ENCODE results near the gene SLC25A39.
A peak's percentile ranks its signal among the peaks of the same experiment; 100 is the strongest.
"Not testable (repeated sequence)": the region's sequence is repeated elsewhere in the genome, so short reads cannot be mapped to it uniquely, and the experiment has no call there.

The SLC25A39 gene

DNA sequence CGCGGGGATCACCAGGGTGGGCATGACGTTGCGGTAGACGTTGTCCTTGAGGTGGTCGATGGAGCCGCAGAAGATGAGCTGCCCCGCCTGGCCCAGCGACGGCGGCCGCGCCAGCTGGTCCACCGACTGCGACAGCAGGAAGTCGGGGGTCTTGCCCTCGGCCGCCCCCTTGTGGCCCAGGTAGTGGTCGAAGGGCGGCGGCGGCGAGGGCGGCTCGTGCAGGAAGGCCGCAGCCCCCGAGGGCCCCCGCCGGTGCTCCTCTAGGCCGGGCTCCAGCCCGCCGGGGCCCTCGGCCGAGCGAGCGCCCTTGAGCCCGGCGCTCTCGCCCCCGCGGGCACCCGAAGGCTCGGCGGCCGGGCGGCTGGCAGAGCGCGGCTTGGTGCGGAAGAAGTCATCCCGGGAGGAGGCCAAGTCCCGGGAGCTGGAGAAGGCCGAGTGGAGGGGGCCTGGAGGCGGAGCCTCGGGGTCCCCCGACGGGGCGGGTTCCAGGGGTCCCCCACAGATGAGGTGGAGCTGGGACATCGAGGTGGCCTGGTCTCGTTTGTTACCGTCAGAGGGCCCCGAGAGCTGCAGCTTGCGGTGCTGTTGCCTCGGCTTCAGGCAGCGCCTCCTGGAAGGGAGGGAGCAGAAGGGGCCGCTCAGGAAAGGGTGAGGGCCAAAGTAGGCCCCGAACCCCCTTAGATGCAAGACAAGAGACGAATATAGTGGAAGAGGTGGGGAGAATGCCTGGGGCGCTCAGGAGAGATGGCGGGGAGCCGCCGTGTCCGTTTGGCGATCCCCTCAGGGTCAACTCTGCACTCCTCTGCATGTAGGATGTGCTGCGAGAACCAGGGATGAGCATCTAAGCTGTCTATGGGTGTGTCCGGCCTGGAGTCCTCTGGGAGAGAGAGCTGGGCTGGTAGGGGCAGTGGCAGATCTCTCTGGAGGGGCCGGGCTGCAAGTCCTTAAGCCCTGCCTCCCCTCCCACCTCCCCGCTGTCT, 30.2 kb upstream of the SLC25A39 start:
- DNase-seq (ENCODE audit: low read depth): no peak

DNA sequence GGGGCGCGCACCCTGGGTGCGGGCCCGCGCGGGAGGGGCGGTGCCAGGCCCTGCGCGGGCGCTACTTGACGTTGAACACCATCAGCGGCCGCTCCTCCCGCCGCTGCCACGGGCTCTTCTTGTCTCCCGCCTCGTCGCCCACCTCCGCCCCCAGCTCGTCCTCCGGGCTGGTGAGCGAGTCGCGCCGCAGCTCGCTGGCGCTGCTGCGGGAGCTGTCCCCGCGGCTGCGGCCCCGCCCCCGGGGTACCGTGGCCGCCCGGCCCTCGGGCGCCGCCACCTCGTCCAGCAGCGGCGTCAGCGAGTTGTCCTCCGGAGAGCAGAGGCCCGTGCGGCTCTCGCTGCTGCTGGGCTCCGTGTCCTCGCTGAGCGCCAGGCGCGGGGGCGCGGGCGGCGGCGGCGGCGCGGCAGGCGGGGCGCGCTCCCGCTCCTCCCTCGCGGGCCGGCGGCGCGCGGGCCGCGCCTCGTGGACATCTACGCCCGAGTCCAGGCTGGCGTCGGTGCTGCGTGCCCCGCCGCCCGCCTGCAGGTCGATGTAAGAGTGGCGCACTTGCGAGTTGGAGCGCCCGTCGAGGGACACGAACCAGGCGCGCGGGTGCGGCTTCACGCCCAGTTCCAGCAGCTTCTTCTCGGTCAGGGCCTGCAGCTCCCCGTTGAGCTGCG, 29.2 kb upstream of the SLC25A39 start:
- peak; percentile 37 for DNase-seq (ENCODE audit: low read depth)

DNA sequence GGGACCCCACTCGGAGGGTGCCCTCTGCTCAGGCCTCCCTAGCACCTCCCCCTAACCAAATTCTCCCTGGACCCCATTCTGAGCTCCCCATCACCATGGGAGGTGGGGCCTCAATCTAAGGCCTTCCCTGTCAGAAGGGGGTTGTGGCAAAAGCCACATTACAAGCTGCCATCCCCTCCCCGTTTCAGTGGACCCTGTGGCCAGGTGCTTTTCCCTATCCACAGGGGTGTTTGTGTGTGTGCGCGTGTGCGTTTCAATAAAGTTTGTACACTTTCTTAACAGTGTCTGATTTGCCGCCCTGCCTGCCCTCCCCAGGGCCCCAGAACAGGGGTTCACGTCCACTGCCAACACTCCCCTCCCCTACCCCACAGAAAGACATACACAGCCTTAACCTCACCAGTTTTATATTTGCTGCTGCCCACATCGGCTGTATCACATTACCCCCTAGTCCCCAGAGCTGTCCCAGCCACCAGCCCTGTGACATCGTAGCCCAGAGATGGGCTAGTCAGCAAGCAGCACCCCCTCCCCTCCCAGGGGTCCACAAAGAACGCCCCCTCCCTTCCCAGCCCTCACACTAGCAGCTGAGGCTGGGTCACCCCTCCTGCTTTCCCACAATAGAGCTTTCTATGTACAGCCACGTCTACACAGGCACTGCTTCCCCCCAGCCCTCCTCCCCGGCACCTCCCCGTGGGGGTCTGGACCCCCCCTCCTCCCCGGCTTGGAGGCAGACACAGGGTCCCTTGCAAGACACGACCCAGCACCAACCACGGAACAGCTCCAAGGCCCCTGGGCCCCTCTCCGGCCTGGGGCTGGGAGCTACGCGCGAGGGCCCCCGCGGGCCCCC, 28.4 kb upstream of the SLC25A39 start:
- no peak for DNase-seq (ENCODE audit: low read depth)

DNA sequence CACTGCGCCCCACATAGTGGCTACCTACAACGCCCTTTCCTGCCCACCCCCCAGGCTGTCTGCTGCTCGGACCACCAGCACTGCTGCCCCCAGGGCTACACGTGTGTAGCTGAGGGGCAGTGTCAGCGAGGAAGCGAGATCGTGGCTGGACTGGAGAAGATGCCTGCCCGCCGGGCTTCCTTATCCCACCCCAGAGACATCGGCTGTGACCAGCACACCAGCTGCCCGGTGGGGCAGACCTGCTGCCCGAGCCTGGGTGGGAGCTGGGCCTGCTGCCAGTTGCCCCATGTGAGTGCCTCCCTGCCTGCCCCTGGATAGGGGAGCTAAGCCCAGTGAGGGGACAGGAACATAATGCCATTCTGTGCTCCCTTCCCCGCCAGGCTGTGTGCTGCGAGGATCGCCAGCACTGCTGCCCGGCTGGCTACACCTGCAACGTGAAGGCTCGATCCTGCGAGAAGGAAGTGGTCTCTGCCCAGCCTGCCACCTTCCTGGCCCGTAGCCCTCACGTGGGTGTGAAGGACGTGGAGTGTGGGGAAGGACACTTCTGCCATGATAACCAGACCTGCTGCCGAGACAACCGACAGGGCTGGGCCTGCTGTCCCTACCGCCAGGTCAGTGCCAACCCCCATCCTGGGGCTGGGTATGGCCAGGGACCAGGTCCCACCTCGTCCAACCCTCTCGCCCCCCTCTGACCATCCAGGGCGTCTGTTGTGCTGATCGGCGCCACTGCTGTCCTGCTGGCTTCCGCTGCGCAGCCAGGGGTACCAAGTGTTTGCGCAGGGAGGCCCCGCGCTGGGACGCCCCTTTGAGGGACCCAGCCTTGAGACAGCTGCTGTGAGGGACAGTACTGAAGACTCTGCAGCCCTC, 27.6 kb upstream of the SLC25A39 start:
- DNase-seq (ENCODE audit: low read depth): no peak

DNA sequence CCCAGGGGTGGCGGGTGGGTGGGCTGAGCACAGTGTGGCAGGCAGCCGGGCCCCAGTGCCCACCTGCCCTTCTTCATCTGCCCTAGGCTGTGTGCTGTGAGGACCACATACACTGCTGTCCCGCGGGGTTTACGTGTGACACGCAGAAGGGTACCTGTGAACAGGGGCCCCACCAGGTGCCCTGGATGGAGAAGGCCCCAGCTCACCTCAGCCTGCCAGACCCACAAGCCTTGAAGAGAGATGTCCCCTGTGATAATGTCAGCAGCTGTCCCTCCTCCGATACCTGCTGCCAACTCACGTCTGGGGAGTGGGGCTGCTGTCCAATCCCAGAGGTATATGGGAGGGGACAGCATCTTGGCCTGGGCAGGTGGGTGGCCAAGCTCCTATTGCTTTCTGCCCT, 26.8 kb upstream of the SLC25A39 start:
- no peak for DNase-seq (ENCODE audit: low read depth)

DNA sequence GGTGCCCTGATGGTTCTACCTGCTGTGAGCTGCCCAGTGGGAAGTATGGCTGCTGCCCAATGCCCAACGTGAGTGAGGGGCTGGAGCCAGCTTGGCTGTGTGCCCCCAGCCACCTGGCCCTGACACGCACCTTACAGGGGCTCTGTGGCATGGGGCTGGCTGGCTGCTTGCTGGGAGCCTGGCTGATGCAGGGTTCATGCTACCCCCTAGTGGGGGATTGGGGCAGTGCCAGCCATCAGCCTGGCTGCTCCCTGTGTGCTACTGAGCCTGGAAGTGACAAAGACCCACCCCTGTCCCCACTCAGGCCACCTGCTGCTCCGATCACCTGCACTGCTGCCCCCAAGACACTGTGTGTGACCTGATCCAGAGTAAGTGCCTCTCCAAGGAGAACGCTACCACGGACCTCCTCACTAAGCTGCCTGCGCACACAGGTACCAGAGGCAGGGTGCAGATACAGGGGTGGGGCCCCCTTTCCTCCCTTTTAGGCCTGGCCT, 26.2 kb upstream of the SLC25A39 start:
- peak; percentile 66 for DNase-seq (ENCODE audit: low read depth)

DNA sequence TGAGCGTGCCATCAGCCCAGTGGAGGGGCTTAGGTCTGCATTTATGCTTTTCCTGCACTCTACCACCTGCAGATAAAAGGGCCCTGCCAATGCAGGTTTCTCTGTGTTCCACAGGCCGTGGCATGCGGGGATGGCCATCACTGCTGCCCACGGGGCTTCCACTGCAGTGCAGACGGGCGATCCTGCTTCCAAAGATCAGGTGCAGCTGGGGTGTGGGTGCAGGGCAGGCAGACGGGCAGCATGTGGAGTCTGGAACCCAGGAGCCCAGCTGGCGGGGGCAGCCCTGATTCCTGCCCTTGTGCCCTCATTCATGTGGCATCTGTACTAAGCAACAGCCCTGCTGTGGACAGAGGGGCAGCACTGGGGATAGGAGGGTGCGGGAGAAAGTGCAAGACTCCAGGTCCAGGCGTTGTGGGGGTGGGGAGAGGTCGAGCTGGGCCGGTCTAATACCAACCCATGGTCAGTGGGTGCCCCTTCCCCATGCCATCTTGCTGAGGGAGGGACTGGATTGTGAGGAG, 25.0 kb upstream of the SLC25A39 start:
- no peak for DNase-seq (ENCODE audit: low read depth)

DNA sequence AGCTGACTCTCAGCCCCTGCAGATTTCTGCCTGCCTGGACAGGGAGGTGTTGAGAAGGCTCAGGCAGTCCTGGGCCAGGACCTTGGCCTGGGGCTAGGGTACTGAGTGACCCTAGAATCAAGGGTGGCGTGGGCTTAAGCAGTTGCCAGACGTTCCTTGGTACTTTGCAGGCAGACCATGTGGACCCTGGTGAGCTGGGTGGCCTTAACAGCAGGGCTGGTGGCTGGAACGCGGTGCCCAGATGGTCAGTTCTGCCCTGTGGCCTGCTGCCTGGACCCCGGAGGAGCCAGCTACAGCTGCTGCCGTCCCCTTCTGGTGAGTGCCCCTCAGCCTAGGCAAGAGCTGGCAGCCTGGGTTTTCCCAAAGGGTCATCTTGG, 24.4 kb upstream of the SLC25A39 start:
- no peak for DNase-seq (ENCODE audit: low read depth)

DNA sequence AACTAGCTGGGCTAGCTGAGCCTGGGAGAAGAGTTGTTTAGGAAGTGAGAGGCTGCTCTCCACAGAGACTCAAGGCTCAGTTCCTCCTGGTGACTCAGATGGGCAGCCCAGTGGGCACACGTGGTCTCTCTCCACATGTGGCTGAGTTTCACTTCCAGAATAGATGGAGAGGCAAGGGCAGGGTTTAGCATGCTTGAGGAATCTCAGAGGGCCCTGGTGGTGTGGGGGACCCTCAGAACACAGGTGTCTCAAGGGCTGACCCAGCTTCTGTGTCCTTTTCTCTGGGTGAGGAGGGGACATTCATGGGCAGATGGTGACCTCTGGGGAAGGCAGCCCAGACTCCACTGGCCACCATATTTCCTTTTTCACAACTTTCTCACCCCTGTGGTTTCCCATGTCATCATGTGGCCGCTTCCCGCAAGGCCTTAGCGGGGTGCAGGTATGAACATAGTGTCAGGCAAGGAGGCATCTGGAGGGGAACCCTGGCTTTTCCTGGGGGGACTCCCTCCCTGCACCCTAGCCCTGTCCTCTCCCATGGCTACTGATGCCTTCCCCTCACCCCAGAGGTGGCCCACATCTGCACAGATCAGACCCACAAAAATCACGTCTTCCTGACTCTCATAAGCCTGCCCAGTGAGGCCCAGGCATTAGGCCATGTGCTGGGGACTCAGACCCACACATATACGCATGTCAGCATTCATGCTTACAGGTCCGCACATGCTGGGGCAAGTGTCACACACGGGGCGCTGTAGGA, 23.8 kb upstream of the SLC25A39 start:
- peak; percentile 58 for DNase-seq (ENCODE audit: low read depth)

DNA sequence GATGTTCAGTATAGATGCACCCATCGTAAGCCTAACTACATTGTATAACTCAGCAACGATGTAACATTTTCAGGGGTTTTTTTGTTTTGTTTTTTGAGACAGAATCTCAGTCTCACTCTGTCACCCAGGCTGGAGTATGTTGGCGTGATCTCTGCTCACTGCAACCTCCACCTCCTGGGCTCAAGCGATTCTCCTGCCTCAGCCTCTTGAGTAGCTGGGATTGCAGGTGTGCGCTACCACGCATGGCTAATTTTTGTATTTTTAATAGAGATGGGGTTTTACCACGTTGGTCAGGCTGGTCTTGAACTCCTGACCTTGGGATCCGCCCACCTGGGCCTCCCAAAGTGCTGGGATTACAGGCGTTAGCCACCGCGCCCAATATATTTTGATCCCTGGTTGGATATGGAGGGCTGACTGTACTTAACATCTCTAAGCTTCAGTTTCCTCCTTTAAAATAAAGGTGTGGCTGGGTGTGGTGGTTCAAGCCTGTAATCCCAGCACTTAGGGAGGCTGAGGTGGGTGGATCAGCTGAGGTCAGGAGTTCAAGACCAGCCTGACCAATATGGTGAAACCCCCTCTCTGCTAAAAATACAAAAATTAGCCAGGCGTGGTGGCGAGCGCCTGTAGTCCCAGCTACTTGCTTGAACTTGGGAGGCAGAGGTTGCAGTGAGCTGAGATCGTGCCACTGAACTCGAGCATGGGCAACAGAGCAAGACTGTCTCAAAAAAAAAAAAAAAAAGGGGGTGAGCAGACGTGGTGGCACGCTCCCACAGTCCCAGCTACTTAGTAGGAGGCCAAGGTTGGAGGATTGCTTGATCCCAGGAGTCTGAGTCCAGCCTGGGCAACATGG, 22.8 kb upstream of the SLC25A39 start:
- DNase-seq (ENCODE audit: low read depth): not testable (repeated sequence)

DNA sequence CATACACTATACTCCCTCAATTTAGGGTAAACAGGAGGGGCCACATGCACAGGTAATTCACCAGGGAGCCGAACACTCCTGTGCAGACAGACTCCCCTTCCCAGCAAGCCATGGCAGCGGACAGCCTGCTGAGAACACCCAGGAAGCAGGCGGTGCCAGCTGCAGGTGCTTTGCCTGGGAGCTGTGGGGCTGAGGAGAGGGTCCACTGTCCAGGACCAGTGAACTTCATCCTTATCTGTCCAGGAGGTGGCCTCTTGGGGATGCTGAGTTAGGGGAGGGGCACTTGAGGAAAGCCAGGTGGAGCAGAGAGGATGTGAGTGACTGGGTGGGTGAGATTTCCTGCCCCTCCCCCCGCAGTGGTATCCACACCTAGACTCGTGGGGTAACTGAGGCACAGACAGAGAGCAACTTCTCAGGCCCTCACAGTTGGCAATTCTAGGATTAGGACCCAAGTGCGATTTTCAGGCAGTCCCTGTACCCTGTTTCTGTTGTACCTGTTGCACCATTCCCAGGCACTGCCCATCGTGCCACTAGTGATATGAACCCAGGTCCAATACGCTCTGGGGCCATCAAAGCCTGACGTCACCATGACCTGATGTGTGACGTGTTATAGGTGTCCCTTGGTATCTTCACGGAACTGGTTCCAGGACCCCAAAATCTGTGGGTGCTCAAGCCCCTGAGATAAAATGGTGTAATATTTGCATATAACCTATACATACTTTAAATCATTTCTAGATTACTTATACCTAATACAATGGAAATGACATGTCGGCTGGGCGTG, 21.6 kb upstream of the SLC25A39 start:
- DNase-seq (ENCODE audit: low read depth): no peak

DNA sequence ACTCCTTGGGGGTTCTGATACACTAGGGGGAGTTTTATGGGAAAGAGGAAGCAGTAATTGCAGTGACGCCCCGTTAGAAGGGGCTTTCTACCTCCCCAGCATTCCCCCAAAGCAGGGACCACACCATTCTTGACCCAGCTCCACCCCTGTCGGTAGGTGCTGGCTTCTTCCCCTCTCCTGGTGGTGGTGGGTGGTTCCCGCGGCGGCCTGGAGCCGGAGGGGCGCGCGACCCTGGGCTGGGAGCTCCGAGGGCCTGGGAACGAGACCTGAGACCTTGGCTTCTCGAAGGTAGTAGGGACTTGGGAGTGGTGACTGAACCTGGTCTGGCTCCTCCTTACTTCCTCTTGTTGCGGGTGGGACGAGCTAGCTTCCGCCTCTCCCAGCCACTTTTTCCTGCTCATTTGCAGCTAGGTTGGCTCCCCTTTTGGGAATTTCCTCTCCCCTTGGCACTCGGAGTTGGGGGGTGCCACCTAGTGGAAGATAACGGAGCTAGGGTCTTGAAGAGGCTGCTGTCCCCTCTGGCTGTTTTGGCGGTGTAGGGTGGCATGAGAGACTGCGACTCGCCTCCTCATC, 20.9 kb upstream of the SLC25A39 start:
- peak; percentile 69 for DNase-seq (ENCODE audit: low read depth)

DNA sequence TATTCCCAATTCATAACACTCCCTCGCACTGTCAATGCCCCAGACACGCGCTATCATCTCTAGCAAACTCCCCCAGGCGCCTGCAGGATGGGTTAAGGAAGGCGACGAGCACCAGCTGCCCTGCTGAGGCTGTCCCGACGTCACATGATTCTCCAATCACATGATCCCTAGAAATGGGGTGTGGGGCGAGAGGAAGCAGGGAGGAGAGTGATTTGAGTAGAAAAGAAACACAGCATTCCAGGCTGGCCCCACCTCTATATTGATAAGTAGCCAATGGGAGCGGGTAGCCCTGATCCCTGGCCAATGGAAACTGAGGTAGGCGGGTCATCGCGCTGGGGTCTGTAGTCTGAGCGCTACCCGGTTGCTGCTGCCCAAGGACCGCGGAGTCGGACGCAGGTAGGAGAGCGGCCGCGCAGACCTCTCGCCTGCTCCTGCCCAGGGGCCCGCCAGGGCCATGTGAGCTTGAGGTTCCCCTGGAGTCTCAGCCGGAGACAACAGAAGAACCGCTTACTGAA, 20.4 kb upstream of the SLC25A39 start, which contains the start of gene GRN:
GRN (plus strand) TSS at position 364 of the 515 bp plus-strand sequence. CDS start 3,863 bp downstream, outside the sequence.
- peak; percentile 99 for DNase-seq (ENCODE audit: low read depth)

DNA sequence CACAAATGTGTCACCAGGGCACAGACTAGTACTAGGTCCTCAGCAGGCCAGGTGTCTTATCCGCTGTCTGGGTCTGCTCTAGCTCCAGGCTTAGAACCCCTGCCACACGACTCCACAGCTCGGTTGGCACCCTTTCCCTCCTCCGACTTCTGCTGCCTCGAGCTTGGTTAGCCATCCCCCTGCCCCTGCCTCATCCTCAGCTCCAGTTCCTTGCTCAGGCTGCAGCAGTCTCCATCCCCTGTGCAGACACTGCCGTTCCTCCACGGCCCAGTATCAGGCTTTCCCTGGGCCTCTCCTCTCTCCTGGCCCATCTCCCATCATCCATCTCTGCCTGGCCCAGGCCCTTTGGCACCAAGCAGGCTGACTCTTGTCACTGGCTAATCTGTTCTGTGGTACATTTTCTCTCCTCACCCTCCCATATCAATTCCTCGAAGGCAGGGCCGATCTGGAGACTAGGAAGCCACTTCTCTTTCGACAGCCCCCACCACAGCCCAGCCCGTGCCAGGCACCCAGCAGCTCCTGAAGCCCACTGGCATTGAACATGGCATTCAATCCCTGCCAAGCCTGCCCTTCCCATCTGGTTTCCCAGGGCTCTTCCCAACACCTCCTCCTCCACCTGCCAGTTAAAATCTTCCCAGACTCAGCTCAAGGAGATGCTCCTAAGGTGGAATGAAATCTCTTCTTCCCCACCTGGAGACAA, 19.0 kb upstream of the SLC25A39 start:
- no peak for DNase-seq (ENCODE audit: low read depth)

DNA sequence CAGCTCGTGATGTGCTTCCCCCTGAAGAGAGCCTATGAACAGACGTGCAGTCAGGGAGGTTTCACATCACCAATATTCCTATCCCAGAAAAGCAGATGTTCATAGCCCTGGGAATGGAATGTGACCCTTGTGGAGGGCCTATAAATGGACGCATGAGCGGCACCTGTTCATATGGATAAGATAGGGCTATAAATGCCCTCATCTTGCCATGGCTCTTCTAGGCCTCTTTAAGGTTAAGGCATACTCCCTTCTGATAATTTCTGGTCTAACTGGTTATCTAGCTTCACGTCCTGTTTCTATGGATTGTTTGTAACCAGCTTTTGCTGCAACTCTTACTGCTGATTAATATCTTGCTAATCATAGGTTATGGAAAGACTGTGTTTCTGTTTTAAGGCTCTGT, 15.9 kb upstream of the SLC25A39 start:
- not testable (repeated sequence) for DNase-seq (ENCODE audit: low read depth)

DNA sequence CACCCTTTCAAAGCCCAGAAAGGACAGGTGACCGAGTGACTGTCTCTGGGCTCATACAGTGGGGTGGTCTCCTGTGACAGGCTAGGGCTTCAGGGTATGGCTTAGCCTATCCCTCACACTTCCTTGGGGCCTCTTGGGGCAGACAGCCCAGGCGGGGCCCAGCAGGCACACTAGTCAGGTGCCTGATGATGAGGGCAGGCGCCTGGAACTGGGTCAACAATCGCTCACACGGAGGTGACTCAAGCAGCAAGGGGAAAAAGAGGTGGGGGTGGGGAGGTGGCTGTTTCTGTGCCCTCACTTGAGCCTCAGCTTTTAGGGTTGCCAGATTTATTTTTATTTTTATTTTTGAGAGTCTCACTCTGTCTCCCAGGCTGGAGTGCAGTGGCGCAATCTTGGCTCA, 14.1 kb upstream of the SLC25A39 start:
- DNase-seq (ENCODE audit: low read depth): no peak

DNA sequence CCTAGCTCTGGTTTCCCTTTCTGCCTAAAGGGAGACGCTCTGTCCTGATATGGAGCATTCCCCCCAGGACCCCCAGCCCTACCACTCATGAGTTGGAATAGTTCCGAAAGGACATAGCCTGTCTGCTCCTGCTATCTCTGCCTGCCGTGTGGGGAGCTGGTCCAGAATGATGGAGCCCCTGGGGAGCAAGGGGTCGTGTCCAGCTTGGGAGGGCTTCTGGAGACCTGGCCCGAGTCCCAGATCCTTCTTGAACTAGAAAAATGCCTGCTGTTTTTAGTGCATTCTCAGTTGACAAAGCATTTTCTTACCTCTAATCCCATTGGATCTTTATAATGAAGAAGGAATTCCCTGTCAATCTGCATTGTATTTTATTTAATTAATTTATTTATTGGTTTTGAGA, 11.3 kb upstream of the SLC25A39 start:
- no peak for DNase-seq (ENCODE audit: low read depth)
